GM23338 (cell line): ENCODE data around the gene MYOCOS.

ENCODE experiments used
- CREB1 ChIP-seq: fragments of 250-450 bp; sonication (Bioruptor Pico); IDR thresholded peaks from 2 replicates; pipeline ENCODE4 v1.5.0; 2020; ENCODE audit warnings: low read depth, mild to moderate bottlenecking, moderate library complexity
- EZH2 ChIP-seq: fragments of 200-600 bp; sonication (generic); IDR thresholded peaks from one replicate; pipeline ENCODE4 v1.8.0; 2017; ENCODE audit warnings: antibody characterized with exemption, mild to moderate bottlenecking, low read depth; ENCODE audit not compliant: unreplicated experiment
- EZH2phosphoT487 ChIP-seq: fragments of 200-600 bp; sonication (generic); IDR thresholded peaks from one replicate; pipeline ENCODE4 v1.8.1; 2018; ENCODE audit warnings: antibody characterized with exemption; ENCODE audit not compliant: unreplicated experiment
- NANOG ChIP-seq: IDR thresholded peaks from 2 replicates; pipeline ENCODE4 v1.6.1; 2016; ENCODE audit warnings: antibody characterized with exemption, borderline replicate concordance
- POLR2AphosphoS5 ChIP-seq: IDR thresholded peaks from 2 replicates; pipeline ENCODE4 v1.6.1; 2016; ENCODE audit warnings: antibody characterized with exemption, low read depth
- STAT1 ChIP-seq: IDR thresholded peaks from one replicate; pipeline ENCODE4 v1.6.1; 2016; ENCODE audit warnings: antibody characterized with exemption; ENCODE audit not compliant: unreplicated experiment
- ZNF114 ChIP-seq: fragments of 250-450 bp; sonication (Bioruptor Pico); IDR thresholded peaks from 2 replicates; pipeline ENCODE4 v1.5.0; 2020; ENCODE audit warnings: mild to moderate bottlenecking, moderate library complexity
- ZNF462 ChIP-seq: fragments of 250-450 bp; sonication (Bioruptor Pico); IDR thresholded peaks from 2 replicates; pipeline ENCODE4 v1.5.0; 2020; ENCODE audit warnings: mild to moderate bottlenecking, moderate library complexity
- TF ChIP-seq, protein P1 (sequence below), 2 experiments: fragments of 200-600 bp in 1 of 2; sonication (generic) in 1 of 2; conservative IDR thresholded peaks; 2 replicates each; pipeline versions ENCODE4 v1.5.1 to v1.6.1; 2016 to 2017; ENCODE audit warnings: antibody characterized with exemption in 2 of 2, low read depth in 2 of 2, mild to moderate bottlenecking in 2 of 2, moderate library complexity in 1 of 2
- TF ChIP-seq, protein P2 (sequence below): IDR thresholded peaks from one replicate; pipeline ENCODE4 v1.6.1; 2018; ENCODE audit warnings: antibody characterized with exemption; ENCODE audit not compliant: unreplicated experiment
- TF ChIP-seq, protein P3 (sequence below): IDR thresholded peaks from 2 replicates; pipeline ENCODE4 v1.6.1; 2016; ENCODE audit warnings: antibody characterized with exemption

- TF ChIP-seq EZH2, result no peak
- TF ChIP-seq, protein P1, sequence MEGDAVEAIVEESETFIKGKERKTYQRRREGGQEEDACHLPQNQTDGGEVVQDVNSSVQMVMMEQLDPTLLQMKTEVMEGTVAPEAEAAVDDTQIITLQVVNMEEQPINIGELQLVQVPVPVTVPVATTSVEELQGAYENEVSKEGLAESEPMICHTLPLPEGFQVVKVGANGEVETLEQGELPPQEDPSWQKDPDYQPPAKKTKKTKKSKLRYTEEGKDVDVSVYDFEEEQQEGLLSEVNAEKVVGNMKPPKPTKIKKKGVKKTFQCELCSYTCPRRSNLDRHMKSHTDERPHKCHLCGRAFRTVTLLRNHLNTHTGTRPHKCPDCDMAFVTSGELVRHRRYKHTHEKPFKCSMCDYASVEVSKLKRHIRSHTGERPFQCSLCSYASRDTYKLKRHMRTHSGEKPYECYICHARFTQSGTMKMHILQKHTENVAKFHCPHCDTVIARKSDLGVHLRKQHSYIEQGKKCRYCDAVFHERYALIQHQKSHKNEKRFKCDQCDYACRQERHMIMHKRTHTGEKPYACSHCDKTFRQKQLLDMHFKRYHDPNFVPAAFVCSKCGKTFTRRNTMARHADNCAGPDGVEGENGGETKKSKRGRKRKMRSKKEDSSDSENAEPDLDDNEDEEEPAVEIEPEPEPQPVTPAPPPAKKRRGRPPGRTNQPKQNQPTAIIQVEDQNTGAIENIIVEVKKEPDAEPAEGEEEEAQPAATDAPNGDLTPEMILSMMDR (conservative IDR thresholded peaks at IDR 0.05; ENCODE audit: low read depth in 2 of 2), result no peak
- TF ChIP-seq POLR2AphosphoS5, result no peak
- TF ChIP-seq NANOG, result no peak
- TF ChIP-seq CREB1, result no peak
- TF ChIP-seq EZH2phosphoT487, result no peak
- TF ChIP-seq, protein P2, sequence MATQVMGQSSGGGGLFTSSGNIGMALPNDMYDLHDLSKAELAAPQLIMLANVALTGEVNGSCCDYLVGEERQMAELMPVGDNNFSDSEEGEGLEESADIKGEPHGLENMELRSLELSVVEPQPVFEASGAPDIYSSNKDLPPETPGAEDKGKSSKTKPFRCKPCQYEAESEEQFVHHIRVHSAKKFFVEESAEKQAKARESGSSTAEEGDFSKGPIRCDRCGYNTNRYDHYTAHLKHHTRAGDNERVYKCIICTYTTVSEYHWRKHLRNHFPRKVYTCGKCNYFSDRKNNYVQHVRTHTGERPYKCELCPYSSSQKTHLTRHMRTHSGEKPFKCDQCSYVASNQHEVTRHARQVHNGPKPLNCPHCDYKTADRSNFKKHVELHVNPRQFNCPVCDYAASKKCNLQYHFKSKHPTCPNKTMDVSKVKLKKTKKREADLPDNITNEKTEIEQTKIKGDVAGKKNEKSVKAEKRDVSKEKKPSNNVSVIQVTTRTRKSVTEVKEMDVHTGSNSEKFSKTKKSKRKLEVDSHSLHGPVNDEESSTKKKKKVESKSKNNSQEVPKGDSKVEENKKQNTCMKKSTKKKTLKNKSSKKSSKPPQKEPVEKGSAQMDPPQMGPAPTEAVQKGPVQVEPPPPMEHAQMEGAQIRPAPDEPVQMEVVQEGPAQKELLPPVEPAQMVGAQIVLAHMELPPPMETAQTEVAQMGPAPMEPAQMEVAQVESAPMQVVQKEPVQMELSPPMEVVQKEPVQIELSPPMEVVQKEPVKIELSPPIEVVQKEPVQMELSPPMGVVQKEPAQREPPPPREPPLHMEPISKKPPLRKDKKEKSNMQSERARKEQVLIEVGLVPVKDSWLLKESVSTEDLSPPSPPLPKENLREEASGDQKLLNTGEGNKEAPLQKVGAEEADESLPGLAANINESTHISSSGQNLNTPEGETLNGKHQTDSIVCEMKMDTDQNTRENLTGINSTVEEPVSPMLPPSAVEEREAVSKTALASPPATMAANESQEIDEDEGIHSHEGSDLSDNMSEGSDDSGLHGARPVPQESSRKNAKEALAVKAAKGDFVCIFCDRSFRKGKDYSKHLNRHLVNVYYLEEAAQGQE, result no peak
- TF ChIP-seq STAT1, result no peak
- TF ChIP-seq ZNF462, result no peak
- TF ChIP-seq, protein P3, sequence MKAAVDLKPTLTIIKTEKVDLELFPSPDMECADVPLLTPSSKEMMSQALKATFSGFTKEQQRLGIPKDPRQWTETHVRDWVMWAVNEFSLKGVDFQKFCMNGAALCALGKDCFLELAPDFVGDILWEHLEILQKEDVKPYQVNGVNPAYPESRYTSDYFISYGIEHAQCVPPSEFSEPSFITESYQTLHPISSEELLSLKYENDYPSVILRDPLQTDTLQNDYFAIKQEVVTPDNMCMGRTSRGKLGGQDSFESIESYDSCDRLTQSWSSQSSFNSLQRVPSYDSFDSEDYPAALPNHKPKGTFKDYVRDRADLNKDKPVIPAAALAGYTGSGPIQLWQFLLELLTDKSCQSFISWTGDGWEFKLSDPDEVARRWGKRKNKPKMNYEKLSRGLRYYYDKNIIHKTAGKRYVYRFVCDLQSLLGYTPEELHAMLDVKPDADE, result no peak
- TF ChIP-seq ZNF114 (CRISPR knock-in tag), result no peak
Measured at GRCh38 chr1:171610385-171610784, 11.7 kb upstream of the MYOCOS start.
